OCI-LY1 (cell line): Measurements from ENCODE around the gene HIRIP3.

ENCODE experiments used
- H2AFZ ChIP-seq: fragments of 200-600 bp; sonication (generic), shearing (Covaris generic); 2 replicates; pipeline ENCODE4 v1.6.0; 2014; ENCODE audit warnings: antibody characterized with exemption, mild to moderate bottlenecking, low read length
- H3F3A ChIP-seq: fragments of 200-600 bp; sonication (generic), shearing (Covaris generic); 2 replicates; pipeline ENCODE4 v1.6.0; 2014; ENCODE audit warnings: mild to moderate bottlenecking, antibody characterized with exemption, low read length, moderate library complexity; ENCODE audit not compliant: insufficient read depth
- H3K27ac ChIP-seq: fragments of 200-600 bp; sonication (generic); 2 replicates; pipeline ENCODE4 v1.5.1; 2014; ENCODE audit warnings: low read length, mixed run types, mild to moderate bottlenecking, low read depth; ENCODE audit not compliant: poor library complexity, severe bottlenecking
- H3K27me3 ChIP-seq: fragments of 200-600 bp; sonication (generic); 2 replicates; pipeline ENCODE4 v1.6.0; 2014; ENCODE audit warnings: antibody characterized with exemption, mild to moderate bottlenecking, low read length, moderate library complexity; ENCODE audit not compliant: insufficient read depth
- H3K36me3 ChIP-seq: fragments of 200-600 bp; sonication (generic); 2 replicates; pipeline ENCODE4 v1.6.1; 2014; ENCODE audit warnings: mild to moderate bottlenecking, antibody characterized with exemption, low read length, moderate library complexity, mixed read lengths; ENCODE audit not compliant: insufficient read depth
- H3K4me1 ChIP-seq: fragments of 200-600 bp; sonication (generic); 2 replicates; pipeline ENCODE4 v1.5.1; 2014; ENCODE audit warnings: mild to moderate bottlenecking, low read length, moderate library complexity; ENCODE audit not compliant: insufficient read depth, severe bottlenecking
- H3K4me2 ChIP-seq: fragments of 200-600 bp; sonication (generic), shearing (Covaris generic); 2 replicates; pipeline ENCODE4 v1.6.1; 2014; ENCODE audit warnings: low read length
- H3K4me3 ChIP-seq: fragments of 200-600 bp; sonication (generic); 2 replicates; pipeline ENCODE4 v1.5.1; 2014; ENCODE audit warnings: low read length, low read depth, mild to moderate bottlenecking, mixed read lengths; ENCODE audit not compliant: poor library complexity, severe bottlenecking
- H3K79me2 ChIP-seq: fragments of 200-600 bp; shearing (Covaris generic); 2 replicates; pipeline ENCODE4 v1.6.1; 2016; ENCODE audit warnings: mixed run types, low read length, mixed read lengths; ENCODE audit not compliant: insufficient read depth
- H3K9ac ChIP-seq: fragments of 200-600 bp; sonication (generic), shearing (Covaris generic); 2 replicates; pipeline ENCODE4 v1.6.1; 2014; ENCODE audit warnings: mild to moderate bottlenecking, low read length, mixed read lengths
- H3K9me2 ChIP-seq: fragments of 200-600 bp; sonication (generic), shearing (Covaris generic); 2 replicates; pipeline ENCODE4 v1.6.1; 2014; ENCODE audit warnings: low read depth, mild to moderate bottlenecking, low read length, mixed read lengths
- H3K9me3 ChIP-seq: fragments of 200-600 bp; shearing (Covaris generic); 2 replicates; pipeline ENCODE4 v1.6.1; 2014; ENCODE audit warnings: low read length, mixed read lengths
- H4K20me1 ChIP-seq: fragments of 200-600 bp; sonication (generic), shearing (Covaris generic); 2 replicates; pipeline ENCODE4 v1.6.0; 2016; ENCODE audit warnings: mild to moderate bottlenecking, low read length; ENCODE audit not compliant: insufficient read depth
- EZH2 ChIP-seq: fragments of 200-600 bp; sonication (generic), shearing (Covaris generic); IDR thresholded peaks from 2 replicates; pipeline ENCODE4 v1.8.0; 2017; ENCODE audit warnings: borderline replicate concordance, mixed run types, mild to moderate bottlenecking, antibody characterized with exemption, low read length, moderate library complexity, mixed read lengths
- TF ChIP-seq, protein P1 (sequence below): fragments of 200-600 bp; sonication (generic), shearing (Covaris generic); IDR thresholded peaks from 2 replicates; pipeline ENCODE4 v1.5.1; 2017; ENCODE audit warnings: mild to moderate bottlenecking, antibody characterized with exemption, low read length, moderate library complexity, mixed read lengths

Gene HIRIP3

DNA sequence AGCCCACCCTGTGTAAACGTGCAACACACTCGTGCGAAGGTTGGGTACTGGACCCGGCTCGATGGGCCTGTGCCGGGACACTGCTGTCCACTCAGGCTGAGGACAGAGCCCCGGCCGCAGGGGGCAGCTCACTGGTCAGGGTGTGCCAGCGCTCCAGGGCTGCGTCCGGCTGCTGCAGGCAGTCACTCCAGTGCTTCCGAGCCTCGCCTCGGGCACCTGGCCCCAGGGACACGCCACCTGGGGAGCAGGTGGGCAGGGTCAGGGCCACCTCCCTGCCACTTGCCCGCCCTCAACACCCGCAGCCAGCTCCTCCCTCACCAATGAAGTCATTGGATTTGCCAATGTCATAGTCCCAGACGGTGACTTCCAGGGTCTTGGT is 10.7 kb upstream of the HIRIP3 start:
- Histone ChIP-seq H3F3A (no peaks in the 10 kb centered on the region), H3K4me2 (no peak overlapping the region), H3K4me3 (no peak overlapping the region), H3K27ac (no peak overlapping the region), H3K9me2 (no peaks in the 10 kb centered on the region), H3K9ac (no peak overlapping the region), H3K27me3 (peaks cover 4% of the 10 kb centered on the region), H4K20me1 (no peaks in the 10 kb centered on the region), H3K36me3 (peaks cover 23% of the 10 kb centered on the region), H3K9me3 (no peaks in the 10 kb centered on the region), H3K4me1 (no peaks in the 10 kb centered on the region), H3K79me2 (no peaks in the 10 kb centered on the region), H2AFZ (no peak overlapping the region)
- TF ChIP-seq, protein P1, sequence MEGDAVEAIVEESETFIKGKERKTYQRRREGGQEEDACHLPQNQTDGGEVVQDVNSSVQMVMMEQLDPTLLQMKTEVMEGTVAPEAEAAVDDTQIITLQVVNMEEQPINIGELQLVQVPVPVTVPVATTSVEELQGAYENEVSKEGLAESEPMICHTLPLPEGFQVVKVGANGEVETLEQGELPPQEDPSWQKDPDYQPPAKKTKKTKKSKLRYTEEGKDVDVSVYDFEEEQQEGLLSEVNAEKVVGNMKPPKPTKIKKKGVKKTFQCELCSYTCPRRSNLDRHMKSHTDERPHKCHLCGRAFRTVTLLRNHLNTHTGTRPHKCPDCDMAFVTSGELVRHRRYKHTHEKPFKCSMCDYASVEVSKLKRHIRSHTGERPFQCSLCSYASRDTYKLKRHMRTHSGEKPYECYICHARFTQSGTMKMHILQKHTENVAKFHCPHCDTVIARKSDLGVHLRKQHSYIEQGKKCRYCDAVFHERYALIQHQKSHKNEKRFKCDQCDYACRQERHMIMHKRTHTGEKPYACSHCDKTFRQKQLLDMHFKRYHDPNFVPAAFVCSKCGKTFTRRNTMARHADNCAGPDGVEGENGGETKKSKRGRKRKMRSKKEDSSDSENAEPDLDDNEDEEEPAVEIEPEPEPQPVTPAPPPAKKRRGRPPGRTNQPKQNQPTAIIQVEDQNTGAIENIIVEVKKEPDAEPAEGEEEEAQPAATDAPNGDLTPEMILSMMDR, result no peak
- no peak for TF ChIP-seq EZH2

DNA sequence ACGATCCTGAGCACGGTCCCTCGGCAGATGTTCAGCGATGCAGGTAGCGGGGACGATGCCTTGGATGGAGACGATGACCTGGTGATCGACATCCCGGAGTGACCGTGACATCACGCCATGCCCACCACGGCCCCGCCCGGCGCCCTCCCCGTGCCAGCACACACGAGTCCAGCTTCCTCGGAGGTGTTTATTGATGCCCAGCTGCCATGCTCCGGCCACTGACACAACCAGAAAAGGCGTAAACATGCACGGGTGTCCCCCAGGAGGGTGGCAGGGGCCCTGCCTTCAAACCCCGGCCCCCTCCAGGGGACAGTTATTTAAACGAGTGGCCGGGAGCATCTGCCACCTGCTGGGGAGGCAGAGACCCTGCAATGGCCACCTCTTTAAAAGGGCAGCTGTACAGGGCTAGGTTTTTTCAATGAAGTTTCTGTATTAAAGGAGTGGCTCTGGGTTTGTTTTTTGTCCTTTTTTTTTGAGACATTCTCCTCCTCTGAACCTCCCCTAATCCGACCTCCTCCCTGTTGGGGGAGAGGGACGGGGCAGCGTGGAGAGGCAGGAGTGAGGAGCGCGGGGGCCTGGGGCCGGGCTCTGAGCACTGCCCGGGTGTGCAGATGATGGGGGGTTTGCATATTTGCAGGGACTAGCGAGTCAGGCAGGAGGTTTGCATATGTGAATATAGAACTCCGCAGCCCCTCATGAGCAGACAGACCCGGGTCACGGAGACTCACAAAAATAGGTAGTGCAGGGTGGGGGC is 10.1 kb upstream of the HIRIP3 start:
- Histone ChIP-seq H3K9me3 (no peaks in the 10 kb centered on the region), H3K36me3 (peaks cover 23% of the 10 kb centered on the region), H3K79me2 (no peaks in the 10 kb centered on the region), H3F3A (no peaks in the 10 kb centered on the region), H3K27ac (no peak overlapping the region), H3K4me3 (no peak overlapping the region), H3K4me2 (no peak overlapping the region), H3K9me2 (no peaks in the 10 kb centered on the region), H2AFZ (no peak overlapping the region), H3K9ac (no peak overlapping the region), H3K4me1 (no peaks in the 10 kb centered on the region), H4K20me1 (no peaks in the 10 kb centered on the region), H3K27me3 (peaks cover 3% of the 10 kb centered on the region)
- TF ChIP-seq, protein P1, result peak; percentile 67; the same call in 1 of the 2 replicates
- no peak for TF ChIP-seq EZH2

DNA sequence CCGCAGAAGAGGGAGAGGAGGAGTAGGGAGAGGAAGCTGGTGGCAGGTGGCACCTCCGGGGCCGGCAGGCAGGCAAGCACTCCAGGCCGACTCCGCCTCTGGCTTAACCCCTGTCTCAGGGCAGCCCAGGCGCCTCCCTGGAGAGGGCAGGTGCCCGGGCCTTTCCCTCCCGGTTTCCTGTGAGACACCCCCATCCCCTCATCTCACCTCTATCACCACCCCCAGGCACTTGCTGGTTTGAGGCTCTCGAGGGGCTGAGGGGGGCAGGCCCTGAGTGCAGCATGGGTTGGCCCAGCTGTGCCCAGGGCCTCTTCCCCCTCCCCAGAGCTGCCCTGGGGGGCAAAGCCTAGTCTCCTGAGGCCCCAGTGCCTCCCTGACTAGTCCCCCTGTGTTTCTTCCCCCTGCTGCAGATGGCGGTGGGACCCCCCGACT is 9.4 kb upstream of the HIRIP3 start:
- Histone ChIP-seq H3K9ac (no peak overlapping the region), H3K27me3 (no peaks in the 10 kb centered on the region; the same call in none of the 2 replicates), H4K20me1 (no peaks in the 10 kb centered on the region), H3K27ac (no peak overlapping the region), H3K4me3 (no peak overlapping the region), H3K79me2 (no peaks in the 10 kb centered on the region), H3F3A (no peaks in the 10 kb centered on the region), H3K4me2 (no peak overlapping the region), H3K9me3 (no peaks in the 10 kb centered on the region), H3K36me3 (peaks cover 25% of the 10 kb centered on the region), H3K4me1 (no peaks in the 10 kb centered on the region), H2AFZ (no peak overlapping the region), H3K9me2 (no peaks in the 10 kb centered on the region)
- no peak for TF ChIP-seq EZH2
- TF ChIP-seq, protein P1, result no peak
